ENCODE data around the gene IQGAP1.

GRCh38 chr15:90408657-90409056 is 20.6 kb downstream of the IQGAP1 start:
- TF ChIP-seq POLR2AphosphoS5 (IDR thresholded peaks at IDR 0.05; ENCODE audit: low read depth, low read length) (no peak), TAF1 (IDR thresholded peaks at IDR 0.05; ENCODE audit: low read depth, low read length) (no peak), POLR2A (IDR thresholded peaks at IDR 0.05; ENCODE audit: low read depth, low read length) (no peak), PAX5 (IDR thresholded peaks at IDR 0.05; ENCODE audit: insufficient read depth, low read length, severe bottlenecking) (no peak)

Measured in GM12891 (cell line).